A673 (cell line): ENCODE results near the gene SLC43A1.

Experiments
- CTCF ChIP-seq: fragments of 300-800, 200-600 bp; sonication (generic); conservative IDR thresholded peaks from 2 replicates; pipeline ENCODE4 v1.5.1; 2017; ENCODE audit warnings: low read depth, mild to moderate bottlenecking, antibody characterized with exemption, low read length, moderate library complexity, mixed read lengths
- EZH2 ChIP-seq: fragments of 200-600 bp; sonication (generic); IDR thresholded peaks from 2 replicates; pipeline ENCODE4 v1.6.1; 2017; ENCODE audit warnings: borderline replicate concordance, low read depth, mild to moderate bottlenecking, mixed read lengths, antibody characterized with exemption, low read length; ENCODE audit not compliant: poor library complexity, severe bottlenecking

GRCh38 chr11:57446055-57446454 is 69.4 kb downstream of the SLC43A1 start:
- no peak for TF ChIP-seq CTCF
- TF ChIP-seq EZH2, result no peak
